Stimulated activated effector memory CD8-positive, alpha-beta T cell treated with anti-CD3 and anti-CD28 coated beads, Interleukin-12 subunit alpha, Interleukin-12 subunit beta, amount 100 ng/mL, for 72 hours (primary cell): ENCODE data around the gene TMEM132D.

Source experiments
- ATAC-seq: fragments of 150-1000 bp; cut with Tn5 transposase; 2 replicates; pipeline ENCODE4 v1.10.0; 2021
- DNase-seq, 2 donors: peaks; one replicate each; pipeline ENCODE4 v3.0.0; 2021 to 2022; ENCODE audit warnings: low spot score in 2 of 2
- H3K27ac Mint-ChIP-seq: one replicate; pipeline ENCODE4 v1.8.0; 2022; ENCODE audit warnings: mild to moderate bottlenecking, mixed read lengths
- H3K36me3 Mint-ChIP-seq: one replicate; pipeline ENCODE4 v1.8.0; 2022; ENCODE audit warnings: mild to moderate bottlenecking, mixed read lengths
- H3K4me1 Mint-ChIP-seq: one replicate; pipeline ENCODE4 v1.8.0; 2022; ENCODE audit warnings: mixed read lengths
- H3K4me3 Mint-ChIP-seq: one replicate; pipeline ENCODE4 v1.8.0; 2022; ENCODE audit warnings: mild to moderate bottlenecking, mixed read lengths
- H3K9me3 Mint-ChIP-seq: one replicate; pipeline ENCODE4 v1.8.0; 2022; ENCODE audit warnings: mixed read lengths

TMEM132D gene

DNA sequence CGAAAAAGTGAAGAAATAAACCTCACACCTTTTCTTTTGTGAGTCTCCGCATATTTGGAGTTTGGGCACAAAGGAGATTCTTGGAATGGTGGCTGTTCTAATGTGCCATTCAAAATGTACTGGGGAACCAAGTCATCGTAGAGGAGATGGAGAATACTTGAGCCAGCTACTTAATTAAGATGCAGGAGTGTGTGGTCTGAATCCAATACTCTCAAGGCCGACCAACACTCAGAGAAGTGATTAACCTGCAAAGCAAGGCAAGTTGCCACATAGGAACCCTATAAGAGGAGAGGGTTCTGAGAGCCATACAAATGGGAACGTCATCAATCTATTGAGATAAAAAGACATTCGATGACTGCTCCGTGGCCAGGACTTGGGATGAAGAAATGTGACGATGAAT is 603.8 kb downstream of the TMEM132D start:
- no peaks in the 10 kb centered on the region for H3K9me3 Mint-ChIP-seq
- ATAC-seq (no peak), DNase-seq (no peak)
- H3K27ac Mint-ChIP-seq = no peak overlapping the region
- H3K36me3 Mint-ChIP-seq = no peaks in the 10 kb centered on the region
- no peaks in the 10 kb centered on the region for H3K4me1 Mint-ChIP-seq
- H3K4me3 Mint-ChIP-seq = no peak overlapping the region

DNA sequence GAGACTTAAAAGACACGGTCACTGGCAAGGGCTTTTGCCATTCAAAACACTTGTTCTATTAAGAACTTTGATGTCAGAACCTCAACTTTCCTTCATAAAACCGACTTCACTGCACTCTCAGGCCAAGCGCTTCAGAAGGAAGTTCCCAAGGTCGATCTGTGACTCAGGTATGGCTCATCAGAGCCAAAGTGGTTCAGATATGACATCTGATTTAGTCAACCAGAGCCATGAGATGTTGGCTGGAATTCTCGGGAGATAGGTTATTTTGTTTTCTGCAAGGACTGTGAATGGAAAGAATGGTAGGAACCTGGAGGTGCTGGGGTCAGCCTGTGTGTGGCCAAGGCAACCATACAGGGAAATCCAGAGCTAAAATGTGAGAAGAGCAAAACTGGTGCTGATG is 604.9 kb downstream of the TMEM132D start:
- ATAC-seq = no peak
- no peaks in the 10 kb centered on the region for H3K4me1 Mint-ChIP-seq
- no peaks in the 10 kb centered on the region for H3K9me3 Mint-ChIP-seq
- no peak overlapping the region for H3K4me3 Mint-ChIP-seq
- H3K27ac Mint-ChIP-seq = no peak overlapping the region
- H3K36me3 Mint-ChIP-seq = no peaks in the 10 kb centered on the region
- DNase-seq = no peak

DNA sequence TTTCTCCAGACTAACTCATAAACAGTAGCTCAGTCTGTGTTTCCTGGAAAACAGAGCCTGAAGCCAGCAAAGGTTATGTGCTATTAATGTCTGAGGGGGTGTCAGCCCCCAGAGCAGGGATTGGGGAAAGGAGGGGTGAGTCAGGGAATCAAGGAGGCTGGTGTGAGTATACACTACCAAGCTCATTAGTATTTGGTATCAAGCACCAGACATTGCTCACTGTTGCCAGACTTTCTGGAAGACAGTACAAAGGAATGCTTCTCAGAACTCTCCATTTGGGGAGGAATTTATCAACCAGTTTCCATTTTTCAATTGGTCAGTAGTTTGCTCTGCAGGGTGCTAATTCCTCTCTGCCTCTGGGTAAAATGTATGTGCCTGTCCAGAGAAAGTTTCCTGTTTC is 607.2 kb downstream of the TMEM132D start:
- no peaks in the 10 kb centered on the region for H3K9me3 Mint-ChIP-seq
- H3K4me3 Mint-ChIP-seq = no peak overlapping the region
- DNase-seq = no peak
- H3K4me1 Mint-ChIP-seq = no peaks in the 10 kb centered on the region
- H3K36me3 Mint-ChIP-seq = no peaks in the 10 kb centered on the region
- no peak overlapping the region for H3K27ac Mint-ChIP-seq
- no peak for ATAC-seq

- Mint-ChIP-seq H3K9me3 (no peaks in the 10 kb centered on the region), H3K27ac (no peak overlapping the region), H3K4me1 (no peaks in the 10 kb centered on the region), H3K36me3 (no peaks in the 10 kb centered on the region), H3K4me3 (no peak overlapping the region)
- DNase-seq = no peak
- no peak for ATAC-seq
Observed at GRCh38 chr12:129294868-129295267, 609.0 kb downstream of the TMEM132D start.

DNA sequence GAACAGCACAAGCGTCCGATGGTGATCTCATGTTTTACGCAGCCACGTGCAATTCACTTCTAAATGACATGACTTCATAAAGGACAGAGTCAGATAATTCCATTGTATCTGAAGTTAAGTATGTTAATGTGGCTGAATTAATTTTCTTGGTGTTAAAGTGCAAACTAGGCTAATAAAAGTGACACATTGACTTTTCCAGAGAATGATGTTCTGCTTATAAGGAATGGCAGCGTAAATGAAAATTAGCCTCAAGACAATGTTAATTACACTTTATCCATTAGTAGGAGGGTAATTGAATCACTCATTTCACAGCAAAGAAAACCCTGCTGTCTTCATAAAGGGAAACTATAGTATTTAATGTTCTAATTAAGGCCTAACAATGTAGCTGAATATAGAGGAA is 624.1 kb downstream of the TMEM132D start:
- Mint-ChIP-seq H3K4me3 (no peak overlapping the region), H3K27ac (no peak overlapping the region), H3K36me3 (no peaks in the 10 kb centered on the region), H3K9me3 (peaks cover 2% of the 10 kb centered on the region), H3K4me1 (no peaks in the 10 kb centered on the region)
- DNase-seq = no peak
- no peak for ATAC-seq

GRCh38 chr12:129276361-129277060 is 627.3 kb downstream of the TMEM132D start:
- H3K36me3 Mint-ChIP-seq = no peaks in the 10 kb centered on the region
- H3K4me3 Mint-ChIP-seq = no peak overlapping the region
- no peak for ATAC-seq
- no peaks in the 10 kb centered on the region for H3K9me3 Mint-ChIP-seq
- no peaks in the 10 kb centered on the region for H3K4me1 Mint-ChIP-seq
- no peak for DNase-seq
- no peak overlapping the region for H3K27ac Mint-ChIP-seq

- Mint-ChIP-seq H3K9me3 (peaks cover 15% of the 10 kb centered on the region), H3K27ac (no peak overlapping the region), H3K4me3 (no peak overlapping the region), H3K36me3 (no peaks in the 10 kb centered on the region), H3K4me1 (no peaks in the 10 kb centered on the region)
- ATAC-seq = no peak
- DNase-seq = no peak
Observed at GRCh38 chr12:129269756-129270495, 633.9 kb downstream of the TMEM132D start.

- Mint-ChIP-seq H3K4me3 (no peak overlapping the region), H3K36me3 (no peaks in the 10 kb centered on the region), H3K9me3 (peaks cover 5% of the 10 kb centered on the region), H3K4me1 (no peaks in the 10 kb centered on the region), H3K27ac (no peak overlapping the region)
- ATAC-seq (no peak), DNase-seq (no peak)
Observed at GRCh38 chr12:129258781-129259318, 645.0 kb downstream of the TMEM132D start.

DNA sequence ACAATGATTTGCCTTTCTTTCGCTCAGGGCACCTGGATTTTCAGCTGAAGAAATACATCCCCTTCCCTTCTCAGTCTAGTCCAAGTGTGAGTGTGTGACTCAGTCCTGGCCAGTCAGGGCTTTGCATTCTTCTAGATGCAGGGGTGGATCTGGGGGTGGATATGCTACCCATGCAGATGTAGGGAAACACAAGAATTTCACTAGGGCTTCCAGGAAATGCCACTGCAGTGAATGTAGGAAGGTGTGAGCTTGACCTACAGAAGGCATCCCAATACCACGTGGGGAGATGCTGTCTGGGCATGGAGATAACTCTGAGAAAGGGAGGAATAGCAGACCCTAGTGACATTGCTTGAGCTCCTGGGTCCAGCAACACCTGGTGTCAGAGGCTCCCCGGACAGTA is 646.3 kb downstream of the TMEM132D start:
- H3K9me3 Mint-ChIP-seq = no peaks in the 10 kb centered on the region
- H3K4me3 Mint-ChIP-seq = no peak overlapping the region
- no peak overlapping the region for H3K27ac Mint-ChIP-seq
- no peak for ATAC-seq
- no peaks in the 10 kb centered on the region for H3K4me1 Mint-ChIP-seq
- no peak for DNase-seq
- no peaks in the 10 kb centered on the region for H3K36me3 Mint-ChIP-seq

DNA sequence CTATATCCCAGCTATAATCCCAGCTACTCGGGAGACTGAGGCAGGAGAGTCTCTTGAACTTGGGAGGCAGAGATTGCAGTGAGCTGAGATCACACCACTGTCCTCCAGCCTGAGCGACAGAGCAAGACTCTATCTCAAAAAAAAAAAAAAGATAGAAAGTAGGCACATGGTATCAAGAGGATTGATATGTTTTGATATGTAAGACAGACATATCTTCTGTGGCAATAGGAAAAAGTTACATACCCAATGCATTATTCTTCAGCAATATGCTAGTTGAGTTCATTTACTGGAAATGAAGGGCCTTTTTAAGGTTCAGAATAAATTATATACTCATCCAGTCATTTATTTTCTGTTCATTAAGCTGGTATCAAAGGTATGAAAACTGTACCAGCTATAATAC is 657.2 kb downstream of the TMEM132D start:
- ATAC-seq (no peak), DNase-seq (no peak)
- Mint-ChIP-seq H3K36me3 (no peaks in the 10 kb centered on the region), H3K4me3 (no peak overlapping the region), H3K27ac (no peak overlapping the region), H3K4me1 (no peaks in the 10 kb centered on the region), H3K9me3 (no peaks in the 10 kb centered on the region)

DNA sequence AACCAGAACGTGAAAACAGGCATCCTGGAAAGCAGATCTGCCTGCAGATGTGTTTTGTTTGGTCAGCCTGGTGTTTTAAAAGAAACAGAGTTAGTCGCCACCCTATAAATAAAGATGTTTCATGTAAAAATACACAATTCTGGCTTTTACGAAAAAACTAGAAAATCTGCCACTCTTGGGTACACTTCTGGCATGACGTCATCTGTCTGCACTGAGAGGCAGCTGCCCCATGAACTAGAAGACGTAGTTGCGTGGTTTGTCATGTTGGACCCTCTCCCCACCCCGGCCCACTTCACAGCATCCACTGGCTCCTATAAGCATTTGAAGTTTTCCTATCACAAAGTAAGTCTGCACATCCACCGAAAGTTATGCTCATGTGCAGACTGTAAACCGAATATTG is 658.1 kb downstream of the TMEM132D start:
- Mint-ChIP-seq H3K4me3 (no peak overlapping the region), H3K36me3 (no peaks in the 10 kb centered on the region), H3K27ac (no peak overlapping the region), H3K4me1 (no peaks in the 10 kb centered on the region), H3K9me3 (peaks cover 3% of the 10 kb centered on the region)
- DNase-seq (no peak), ATAC-seq (no peak)

- no peak overlapping the region for H3K27ac Mint-ChIP-seq
- H3K4me3 Mint-ChIP-seq = no peak overlapping the region
- no peak for ATAC-seq
- H3K9me3 Mint-ChIP-seq = peaks cover 3% of the 10 kb centered on the region
- DNase-seq = no peak
- H3K4me1 Mint-ChIP-seq = no peaks in the 10 kb centered on the region
- no peaks in the 10 kb centered on the region for H3K36me3 Mint-ChIP-seq
Observed at GRCh38 chr12:129241852-129242251, 662.0 kb downstream of the TMEM132D start.

GRCh38 chr12:129237881-129238280 is 665.9 kb downstream of the TMEM132D start:
- ATAC-seq = no peak
- H3K4me1 Mint-ChIP-seq = no peaks in the 10 kb centered on the region
- H3K27ac Mint-ChIP-seq = no peak overlapping the region
- H3K4me3 Mint-ChIP-seq = no peak overlapping the region
- no peak for DNase-seq
- peaks cover 3% of the 10 kb centered on the region for H3K9me3 Mint-ChIP-seq
- H3K36me3 Mint-ChIP-seq = no peaks in the 10 kb centered on the region

DNA sequence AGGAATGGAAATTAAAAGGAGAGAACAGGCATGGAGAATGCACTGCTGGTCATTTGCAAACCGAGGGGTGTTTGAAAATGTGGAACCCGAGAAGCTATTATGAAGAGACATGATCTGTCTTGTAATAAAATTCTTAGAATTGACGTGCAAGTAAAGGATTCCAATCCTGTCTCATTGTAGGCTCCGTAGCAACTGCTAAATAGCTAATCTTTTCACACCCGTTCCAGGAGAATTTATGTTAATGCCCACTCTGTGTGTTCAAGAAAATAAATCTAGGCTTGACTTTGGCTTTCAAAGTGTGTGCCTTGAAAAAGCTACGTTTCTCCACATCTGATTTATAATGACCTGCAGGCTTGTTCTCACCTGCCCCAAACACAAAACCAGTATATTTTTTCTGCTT is 669.6 kb downstream of the TMEM132D start:
- Mint-ChIP-seq H3K27ac (no peak overlapping the region), H3K36me3 (no peaks in the 10 kb centered on the region), H3K4me1 (no peaks in the 10 kb centered on the region), H3K4me3 (no peak overlapping the region), H3K9me3 (no peaks in the 10 kb centered on the region)
- no peak for DNase-seq
- ATAC-seq = no peak

GRCh38 chr12:129231491-129231890 is 672.3 kb downstream of the TMEM132D start:
- Mint-ChIP-seq H3K4me3 (no peak overlapping the region), H3K27ac (no peak overlapping the region), H3K9me3 (no peaks in the 10 kb centered on the region), H3K36me3 (no peaks in the 10 kb centered on the region), H3K4me1 (no peaks in the 10 kb centered on the region)
- no peak for DNase-seq
- no peak for ATAC-seq

DNA sequence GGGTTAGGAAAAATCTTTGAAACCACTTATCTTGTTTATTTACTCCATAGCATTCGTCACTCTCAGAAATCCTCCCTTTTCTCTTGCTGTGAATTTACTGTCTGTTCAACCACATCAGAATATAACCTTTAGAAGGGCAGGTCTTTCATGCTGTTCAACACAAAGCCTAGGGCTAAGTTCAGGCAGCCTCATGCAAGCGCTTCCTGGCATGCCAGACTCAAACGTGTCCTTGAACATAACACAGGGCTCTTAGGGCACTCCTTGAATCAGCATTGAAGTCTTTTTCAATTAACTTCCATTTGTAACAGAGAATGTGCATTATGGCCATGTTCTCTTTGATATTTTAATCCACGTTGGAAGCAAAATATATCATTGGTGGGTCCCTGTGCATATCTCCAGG is 672.8 kb downstream of the TMEM132D start:
- no peak for ATAC-seq
- no peak overlapping the region for H3K4me3 Mint-ChIP-seq
- H3K27ac Mint-ChIP-seq = no peak overlapping the region
- no peaks in the 10 kb centered on the region for H3K9me3 Mint-ChIP-seq
- no peaks in the 10 kb centered on the region for H3K4me1 Mint-ChIP-seq
- H3K36me3 Mint-ChIP-seq = no peaks in the 10 kb centered on the region
- no peak for DNase-seq
